ENCODE measurements around the gene ARL4D.

ARL4D gene

GRCh38 chr17:43430936-43431713 is 32.3 kb downstream of the ARL4D start:
- DNase-seq, result no peak

- no peak for DNase-seq
Measured at GRCh38 chr17:43431714-43432523, 33.1 kb downstream of the ARL4D start.

- no peak for DNase-seq
Measured at GRCh38 chr17:43434902-43435319, 36.1 kb downstream of the ARL4D start.

- DNase-seq, result no peak
Measured at GRCh38 chr17:43437756-43438155, 39.0 kb downstream of the ARL4D start.

- no peak for DNase-seq
Measured at GRCh38 chr17:43438626-43439025, 39.8 kb downstream of the ARL4D start.

- DNase-seq, result peak; percentile 26
Measured at GRCh38 chr17:43439041-43439440, 40.2 kb downstream of the ARL4D start.

GRCh38 chr17:43442711-43443110 is 43.9 kb downstream of the ARL4D start:
- no peak for DNase-seq

- no peak for DNase-seq
Measured at GRCh38 chr17:43443381-43443780, 44.6 kb downstream of the ARL4D start.

GRCh38 chr17:43444223-43445008 is 45.6 kb downstream of the ARL4D start:
- DNase-seq, result no peak

GRCh38 chr17:43445009-43445589 is 46.3 kb downstream of the ARL4D start:
- no peak for DNase-seq

- no peak for DNase-seq
Measured at GRCh38 chr17:43446773-43447172, 48.0 kb downstream of the ARL4D start.

GRCh38 chr17:43448720-43449469 is 50.1 kb downstream of the ARL4D start:
- no peak for DNase-seq

- DNase-seq, result no peak
Measured at GRCh38 chr17:43449470-43450248, 50.9 kb downstream of the ARL4D start.

Measured in NCI-H1417 treated with DMSO at 0.1 percent for 48 hours (cell line).